Caco-2 (cell line): ENCODE measurements around the gene SLC25A5. TPM values are rescaled to one million over a fixed set of nuclear protein-coding genes. Genes with fewer than 3 reads are reported as not detected.
"Not testable (repeated sequence)": the region's sequence is repeated elsewhere in the genome, so short reads cannot be mapped to it uniquely, and the experiment has no call there.

Experiments
- BruUV-seq: library from RNA; stranded (reverse); fragments of 400-500 nt; replicated peaks from 2 replicates; lab custom pipeline; 2021; lab: Mats Ljungman, UMichigan
- CTCF ChIA-PET: fragments of 300-600 bp; sonication (Branson Sonifier 250); formaldehyde crosslinking; loops from one replicate; lab custom pipeline; 2022; ENCODE audit warnings: antibody characterized with exemption; lab: Charles Lee
- POLR2A ChIA-PET: fragments of 300-600 bp; sonication (Branson Sonifier 250); formaldehyde crosslinking; loops from one replicate; lab custom pipeline; 2022; ENCODE audit warnings: antibody characterized with exemption; lab: Charles Lee
- DNase-seq, 2 experiments: peaks; one replicate each; pipeline versions ENCODE4 v3.0.0 to v3.0.0-alpha.2; 2020 to 2022
- H3K27me3 ChIP-seq: replicated peaks from 2 replicates; pipeline ENCODE4 v1.6.0; 2011; ENCODE audit warnings: low read length; ENCODE audit not compliant: control insufficient read depth, insufficient read depth
- H3K36me3 ChIP-seq: 2 replicates; pipeline ENCODE4 v1.5.1; 2011; ENCODE audit warnings: low read length; ENCODE audit not compliant: control insufficient read depth, insufficient read depth
- H3K4me1 ChIP-seq: fragments of 250-450 bp; sonication (Bioruptor Pico); 2 replicates; pipeline ENCODE4 v1.5.1; 2020; ENCODE audit warnings: mild to moderate bottlenecking
- H3K4me3 ChIP-seq: 2 replicates; pipeline ENCODE4 v1.5.1; 2011; ENCODE audit warnings: low read depth, mild to moderate bottlenecking, control low read depth, low read length
- H3K9me3 ChIP-seq: fragments of 250-450 bp; sonication (Bioruptor Pico); 2 replicates; pipeline ENCODE4 v1.5.1; 2020; ENCODE audit warnings: mild to moderate bottlenecking, moderate library complexity
- H3K27ac Mint-ChIP-seq: one replicate; pipeline ENCODE4 v1.8.0; 2022; ENCODE audit warnings: mixed read lengths; ENCODE audit not compliant: unreplicated experiment
- H3K27me3 Mint-ChIP-seq: one replicate; pipeline ENCODE4 v1.8.0; 2022; ENCODE audit warnings: mixed read lengths; ENCODE audit not compliant: insufficient read depth, unreplicated experiment
- H3K36me3 Mint-ChIP-seq: one replicate; pipeline ENCODE4 v1.8.0; 2022; ENCODE audit warnings: mild to moderate bottlenecking, mixed read lengths; ENCODE audit not compliant: insufficient read depth, unreplicated experiment
- H3K4me1 Mint-ChIP-seq: one replicate; pipeline ENCODE4 v1.8.0; 2022; ENCODE audit warnings: low read depth, mixed read lengths; ENCODE audit not compliant: unreplicated experiment
- H3K4me3 Mint-ChIP-seq: one replicate; pipeline ENCODE4 v1.8.0; 2022; ENCODE audit warnings: mild to moderate bottlenecking, moderate library complexity, mixed read lengths; ENCODE audit not compliant: unreplicated experiment
- H3K9me3 Mint-ChIP-seq: one replicate; pipeline ENCODE4 v1.8.0; 2022; ENCODE audit warnings: mixed read lengths; ENCODE audit not compliant: unreplicated experiment
- intact Hi-C: fragments of 100-400 bp; cut with micrococcal nuclease; formaldehyde crosslinking; loops from one replicate; pipeline ENCODE4 v1.10.0; 2022; ENCODE audit not compliant: unreplicated experiment
- total RNA-seq: library from RNA; stranded (reverse); gene quantifications from 2 replicates; pipeline ENCODE4 v1.2.3, GENCODE V29; 2022
- TF ChIP-seq, protein P1 (sequence below), 2 experiments: fragments of 200-600 bp in 1 of 2; IDR thresholded peaks; 1 replicate in 1 of 2; 2 replicates in 1 of 2; pipeline versions ENCODE4 v1.5.1 to v1.8.0; 2011 to 2022; ENCODE audit warnings: antibody characterized with exemption in 1 of 2, control low read depth in 1 of 2, inconsistent platforms in 1 of 2, low read depth in 1 of 2, low read length in 1 of 2, mild to moderate bottlenecking in 1 of 2, moderate library complexity in 1 of 2; ENCODE audit not compliant: insufficient read depth in 1 of 2, severe bottlenecking in 1 of 2, unreplicated experiment in 1 of 2

Gene SLC25A5
- total RNA-seq, 1 experiment from 2014 or later, result 416 TPM

DNA sequence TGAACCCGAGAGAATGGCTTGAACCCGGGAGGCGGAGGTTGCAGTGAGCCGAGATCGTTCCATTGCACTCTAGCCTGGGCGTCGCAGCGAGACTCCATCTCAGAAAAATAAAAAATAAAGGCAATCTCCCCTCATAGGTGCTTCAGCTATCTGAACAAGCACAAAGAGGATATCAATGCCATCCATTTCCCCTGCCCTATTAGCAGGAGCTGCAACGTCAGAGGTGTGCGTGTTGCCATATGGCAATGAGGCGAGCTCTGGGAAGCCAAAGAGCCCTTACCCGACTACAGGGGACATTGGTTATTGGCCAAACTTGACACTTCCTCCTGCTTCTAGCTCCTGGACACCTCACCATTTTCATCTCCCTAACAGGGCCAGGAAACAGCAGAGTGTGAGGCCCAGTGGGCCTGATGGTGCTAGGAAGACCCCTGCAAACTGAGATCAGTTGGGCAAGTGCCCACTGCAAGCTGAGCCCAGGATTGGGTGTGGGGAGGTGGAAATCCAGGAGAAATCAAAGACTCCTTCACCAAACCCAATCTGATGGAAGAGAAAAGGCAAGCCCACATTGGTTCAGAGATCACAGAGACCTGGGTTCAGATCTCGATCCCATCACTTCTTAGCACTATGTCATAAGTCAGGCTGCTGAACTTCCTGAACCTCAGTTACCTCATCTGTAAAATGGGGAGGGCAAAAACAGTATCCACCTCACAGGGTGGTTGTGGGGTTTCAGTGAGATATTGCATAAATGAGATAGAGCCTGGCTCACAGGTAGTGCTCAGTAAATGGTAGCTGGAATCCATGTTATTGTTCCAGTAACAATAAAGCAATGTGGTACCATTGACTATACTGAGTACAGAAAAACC, 21.2 kb downstream of the SLC25A5 start:
- intact Hi-C loops, result no loop called here
- no TSS peak for BruUV-seq

DNA sequence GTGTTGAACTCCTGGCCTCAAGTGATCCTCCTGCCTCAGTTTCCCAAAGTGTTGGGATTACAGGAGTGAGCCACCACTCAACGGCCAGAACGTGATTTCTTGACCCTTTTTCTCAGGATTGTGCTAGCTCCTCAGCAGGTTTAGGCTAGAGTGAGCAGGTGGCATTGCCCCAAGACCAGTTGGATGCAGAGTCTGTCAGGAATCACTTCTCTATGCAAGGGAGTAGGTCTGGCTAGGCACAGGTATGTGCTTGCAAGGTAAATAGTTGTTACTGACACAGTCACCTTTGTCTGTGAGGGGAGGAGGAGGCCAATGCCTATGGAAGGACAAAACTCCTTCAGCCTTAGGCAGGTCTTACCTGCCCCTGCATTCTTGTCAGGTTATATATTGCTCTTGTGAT, 24.2 kb downstream of the SLC25A5 start:
- Mint-ChIP-seq H3K27me3 (no peaks in the 10 kb centered on the region), H3K4me1 (peaks cover 15% of the 10 kb centered on the region), H3K27ac (no peak overlapping the region), H3K36me3 (no peaks in the 10 kb centered on the region), H3K4me3 (no peak overlapping the region), H3K9me3 (no peaks in the 10 kb centered on the region)
- H3K9me3 ChIP-seq, result no peaks in the 10 kb centered on the region
- no peaks in the 10 kb centered on the region for H3K27me3 ChIP-seq
- DNase-seq, result no peak
- H3K4me1 ChIP-seq, result peaks cover 23% of the 10 kb centered on the region
- TF ChIP-seq, protein P1, sequence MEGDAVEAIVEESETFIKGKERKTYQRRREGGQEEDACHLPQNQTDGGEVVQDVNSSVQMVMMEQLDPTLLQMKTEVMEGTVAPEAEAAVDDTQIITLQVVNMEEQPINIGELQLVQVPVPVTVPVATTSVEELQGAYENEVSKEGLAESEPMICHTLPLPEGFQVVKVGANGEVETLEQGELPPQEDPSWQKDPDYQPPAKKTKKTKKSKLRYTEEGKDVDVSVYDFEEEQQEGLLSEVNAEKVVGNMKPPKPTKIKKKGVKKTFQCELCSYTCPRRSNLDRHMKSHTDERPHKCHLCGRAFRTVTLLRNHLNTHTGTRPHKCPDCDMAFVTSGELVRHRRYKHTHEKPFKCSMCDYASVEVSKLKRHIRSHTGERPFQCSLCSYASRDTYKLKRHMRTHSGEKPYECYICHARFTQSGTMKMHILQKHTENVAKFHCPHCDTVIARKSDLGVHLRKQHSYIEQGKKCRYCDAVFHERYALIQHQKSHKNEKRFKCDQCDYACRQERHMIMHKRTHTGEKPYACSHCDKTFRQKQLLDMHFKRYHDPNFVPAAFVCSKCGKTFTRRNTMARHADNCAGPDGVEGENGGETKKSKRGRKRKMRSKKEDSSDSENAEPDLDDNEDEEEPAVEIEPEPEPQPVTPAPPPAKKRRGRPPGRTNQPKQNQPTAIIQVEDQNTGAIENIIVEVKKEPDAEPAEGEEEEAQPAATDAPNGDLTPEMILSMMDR (IDR thresholded peaks at IDR 0.05; ENCODE audit: insufficient read depth in 1 of 2, low read depth in 1 of 2, low read length in 1 of 2, severe bottlenecking in 1 of 2, unreplicated experiment in 1 of 2), result no peak
- ChIA-PET CTCF (interaction anchor here (1.4 kb wide), 1 partner anchor 20 kb away, joined by 4 read pairs; no protein-coding TSS in a partner anchor), POLR2A (no interaction called here)
- H3K36me3 ChIP-seq, result no peaks in the 10 kb centered on the region
- BruUV-seq, result no TSS peak
- intact Hi-C loops, result no loop called here
- no peak overlapping the region for H3K4me3 ChIP-seq

More for the DNA sequence above, 21.2 kb downstream of the SLC25A5 start:
- H3K4me1 Mint-ChIP-seq, result no peaks in the 10 kb centered on the region
- H3K36me3 ChIP-seq, result no peaks in the 10 kb centered on the region
- no peaks in the 10 kb centered on the region for H3K27me3 ChIP-seq
- H3K27me3 Mint-ChIP-seq, result no peaks in the 10 kb centered on the region
- H3K9me3 Mint-ChIP-seq, result no peaks in the 10 kb centered on the region
- H3K27ac Mint-ChIP-seq, result no peak overlapping the region
- TF ChIP-seq, protein P1 (IDR thresholded peaks at IDR 0.05; ENCODE audit: insufficient read depth in 1 of 2, low read depth in 1 of 2, low read length in 1 of 2, severe bottlenecking in 1 of 2, unreplicated experiment in 1 of 2), result no peak
- DNase-seq, result no peak
- no peaks in the 10 kb centered on the region for H3K36me3 Mint-ChIP-seq
- H3K4me3 ChIP-seq, result no peak overlapping the region
- H3K4me1 ChIP-seq, result peaks cover 4% of the 10 kb centered on the region
- H3K9me3 ChIP-seq, result no peaks in the 10 kb centered on the region
- ChIA-PET POLR2A (no interaction called here), CTCF (interaction anchor here (0.7 to 1.8 kb wide), 2 partner anchors 12 to 23 kb away, joined by 3 to 12 read pairs; no protein-coding TSS in a partner anchor)
- H3K4me3 Mint-ChIP-seq, result no peak overlapping the region

DNA sequence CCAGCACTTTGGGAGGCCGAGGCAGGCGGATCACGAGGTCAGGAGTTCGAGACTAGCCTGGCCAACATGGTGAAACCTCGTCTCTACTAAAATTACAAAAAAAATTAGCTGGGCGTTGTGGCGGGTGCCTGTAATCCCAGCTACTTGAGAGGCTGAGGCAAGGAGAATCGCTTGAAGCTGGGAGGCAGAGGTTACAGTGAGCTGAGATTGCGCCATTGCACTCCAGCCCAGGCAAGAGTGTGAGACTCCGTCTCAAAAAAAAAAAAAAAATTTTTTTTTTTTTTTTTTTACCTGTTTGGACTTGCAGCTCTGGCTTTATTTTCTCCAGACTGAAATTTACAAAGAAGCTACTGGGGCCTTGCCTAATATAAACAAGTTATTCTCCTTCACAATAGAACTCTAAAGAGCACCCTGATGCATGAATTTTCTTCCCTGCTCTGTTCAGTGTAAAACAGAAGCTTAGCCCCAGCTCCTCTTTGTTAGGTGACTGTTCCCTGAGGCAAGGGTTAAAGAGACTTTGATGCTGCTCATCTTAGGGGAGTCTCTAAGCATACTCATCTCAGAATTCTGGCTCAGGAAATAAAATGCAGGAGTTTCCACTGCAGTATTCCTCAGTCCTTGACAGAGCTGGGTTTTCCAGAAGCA, 25.7 kb downstream of the SLC25A5 start:
- H3K27me3 Mint-ChIP-seq, H3K27me3 ChIP-seq, DNase-seq, H3K4me3 ChIP-seq, H3K4me3 Mint-ChIP-seq, H3K9me3 Mint-ChIP-seq, intact Hi-C loops, BruUV-seq, H3K27ac Mint-ChIP-seq, H3K9me3 ChIP-seq, H3K36me3 ChIP-seq, H3K36me3 Mint-ChIP-seq: not testable (repeated sequence)
- ChIA-PET POLR2A (interaction anchor here (0.5 kb wide), 1 partner anchor 39 kb away, joined by 6 read pairs; no protein-coding TSS in a partner anchor), CTCF (interaction anchor here (0.6 to 1.0 kb wide), 4 partner anchors 18 to 291 kb away, joined by 3 to 11 read pairs (median 6); no protein-coding TSS in a partner anchor)
- H3K4me1 ChIP-seq, result peaks cover 23% of the 10 kb centered on the region
- peaks cover 15% of the 10 kb centered on the region for H3K4me1 Mint-ChIP-seq
